Activated T-cell treated with anti-CD3 and anti-CD28 coated beads, Interleukin-2, amount 50 U/mL, for 72 hours (primary cell): ENCODE measurements around the gene DLGAP1. TPM values are rescaled to one million over a fixed set of nuclear protein-coding genes. Genes with fewer than 3 reads are reported as not detected.
"Not testable (repeated sequence)": the region's sequence is repeated elsewhere in the genome, so short reads cannot be mapped to it uniquely, and the experiment has no call there.

Source experiments
- ATAC-seq, 2 donors: fragments of 150-1000 bp; cut with Tn5 transposase; replicated peaks in 1 of 2; 2 replicates each; pipeline ENCODE4 v1.10.0; 2021; ENCODE audit warnings: moderate library complexity in 2 of 2, mild to moderate bottlenecking in 1 of 2
- DNase-seq, 2 donors: peaks; one replicate each; pipeline ENCODE4 v3.0.0; 2021 to 2022; ENCODE audit warnings: mixed read lengths in 1 of 2
- H3K27ac Mint-ChIP-seq: one replicate; pipeline ENCODE4 v1.8.0; 2022; ENCODE audit warnings: mild to moderate bottlenecking, moderate library complexity, mixed read lengths
- H3K27me3 Mint-ChIP-seq: one replicate; pipeline ENCODE4 v1.8.0; 2022; ENCODE audit warnings: low read depth, mixed read lengths
- H3K36me3 Mint-ChIP-seq, 2 donors: one replicate each; pipeline ENCODE4 v1.8.0; 2022; ENCODE audit warnings: mixed read lengths in 2 of 2, mild to moderate bottlenecking in 1 of 2; ENCODE audit not compliant: insufficient read depth in 2 of 2
- H3K4me1 Mint-ChIP-seq: one replicate; pipeline ENCODE4 v1.8.0; 2022; ENCODE audit warnings: low read depth, mixed read lengths
- H3K4me3 Mint-ChIP-seq, 2 donors: one replicate each; pipeline ENCODE4 v1.8.0; 2022; ENCODE audit warnings: mild to moderate bottlenecking in 2 of 2, mixed read lengths in 2 of 2, moderate library complexity in 2 of 2
- H3K9me3 Mint-ChIP-seq, 2 donors: one replicate each; pipeline ENCODE4 v1.8.0; 2022; ENCODE audit warnings: mixed read lengths in 2 of 2
- total RNA-seq, 2 donors: library from RNA; stranded (reverse); gene quantifications; one replicate each; pipeline ENCODE4 v1.2.3, GENCODE V29; 2022

DLGAP1 gene
- total RNA-seq, 2 donors from 2014 or later, result 0.17 to 0.51 TPM

DNA sequence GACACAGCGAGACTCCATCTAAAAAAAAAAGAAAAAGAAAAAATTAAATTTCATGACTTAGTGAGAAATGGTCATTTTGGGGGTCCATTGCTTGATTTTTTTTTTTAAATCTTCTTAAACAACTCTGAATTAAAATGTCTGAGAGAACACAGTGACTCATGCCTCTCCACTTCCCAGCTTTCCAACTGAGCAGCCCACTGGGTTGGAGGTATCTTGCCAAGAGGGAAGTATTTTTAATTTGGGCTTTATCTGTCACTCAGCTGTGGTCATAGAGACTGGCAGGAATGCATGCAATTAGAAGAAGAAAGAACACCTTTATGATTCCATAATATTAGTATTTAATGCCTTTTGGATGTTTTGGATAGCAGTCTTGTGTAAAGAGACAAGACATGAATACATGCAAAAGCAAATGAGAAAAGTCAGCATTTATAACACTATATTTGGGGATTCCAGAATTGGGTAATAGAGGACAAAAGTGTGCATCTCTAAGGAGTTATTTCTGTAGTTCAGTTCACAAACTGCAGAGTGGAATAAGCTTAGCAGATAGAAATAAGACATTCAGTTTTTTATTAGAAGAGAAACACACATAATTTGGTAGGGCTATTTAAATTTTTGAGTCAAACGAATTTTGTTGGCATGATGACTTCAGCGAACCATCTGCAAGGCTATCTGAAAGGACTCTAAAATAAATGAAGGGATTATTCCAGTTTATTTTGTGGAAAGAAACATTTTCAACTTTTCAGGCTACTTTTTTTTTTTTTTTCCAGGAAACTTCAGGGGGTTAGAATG lies 750.4 kb downstream of the DLGAP1 start:
- no peak overlapping the region for H3K27ac Mint-ChIP-seq
- H3K4me3 Mint-ChIP-seq, result no peak overlapping the region
- no peaks in the 10 kb centered on the region for H3K9me3 Mint-ChIP-seq
- ATAC-seq (no peak), DNase-seq (no peak)
- H3K27me3 Mint-ChIP-seq, result peaks cover 28% of the 10 kb centered on the region
- no peaks in the 10 kb centered on the region for H3K36me3 Mint-ChIP-seq
- H3K4me1 Mint-ChIP-seq, result no peaks in the 10 kb centered on the region

GRCh38 chr18:3703732-3704176 lies 751.4 kb downstream of the DLGAP1 start:
- no peak overlapping the region for H3K27ac Mint-ChIP-seq
- peak; percentile 11 to 20 for DNase-seq
- H3K4me1 Mint-ChIP-seq, result no peaks in the 10 kb centered on the region
- no peak overlapping the region for H3K4me3 Mint-ChIP-seq
- H3K9me3 Mint-ChIP-seq, result peaks cover 0 to 1% of the 10 kb centered on the region in 2 donors
- no peak for ATAC-seq
- no peaks in the 10 kb centered on the region for H3K36me3 Mint-ChIP-seq
- peaks cover 36% of the 10 kb centered on the region for H3K27me3 Mint-ChIP-seq

DNA sequence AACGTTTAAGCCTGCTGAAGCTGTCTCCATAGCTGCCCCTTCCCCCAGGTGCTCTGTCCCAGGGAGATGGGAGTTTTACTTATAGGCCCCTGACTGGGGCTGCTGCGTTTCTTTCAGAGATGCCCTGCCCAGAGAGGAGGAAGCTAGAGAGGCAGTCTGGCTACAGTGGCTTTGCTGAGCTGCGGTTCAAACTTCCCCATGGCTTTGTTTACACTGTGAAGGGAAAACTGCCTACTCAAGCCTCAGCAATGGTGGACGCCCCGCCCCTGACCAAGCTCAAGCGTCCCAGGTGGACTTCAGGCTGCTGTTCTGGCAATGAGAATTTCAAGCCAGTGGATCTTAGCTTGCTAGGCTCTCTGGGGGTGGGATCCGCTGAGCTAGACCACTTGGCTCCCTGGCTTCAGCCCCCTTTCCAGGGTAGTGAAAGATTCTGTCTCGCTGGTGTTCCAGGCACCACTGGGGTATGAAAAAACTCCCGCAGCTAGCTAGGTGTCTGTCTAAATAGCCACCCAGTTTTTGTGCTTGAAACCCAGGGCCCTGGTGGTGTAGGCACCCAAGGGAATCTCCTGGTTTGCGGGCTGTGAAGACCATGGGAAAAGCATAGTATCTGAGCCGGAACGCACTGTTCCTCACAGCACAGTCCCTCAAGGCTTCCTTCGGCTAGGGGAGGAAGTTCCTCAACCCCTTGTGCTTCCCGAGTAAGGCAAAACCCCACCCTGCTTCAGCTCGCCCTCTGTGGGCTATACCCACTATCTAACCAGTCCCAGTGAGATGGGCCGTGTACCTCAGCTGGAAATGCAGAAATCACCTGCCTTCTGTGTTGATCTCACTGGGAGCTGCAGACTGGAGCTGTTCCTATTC lies 755.2 kb downstream of the DLGAP1 start:
- peaks cover 32% of the 10 kb centered on the region for H3K27me3 Mint-ChIP-seq
- H3K4me1 Mint-ChIP-seq, H3K36me3 Mint-ChIP-seq, H3K27ac Mint-ChIP-seq, ATAC-seq, DNase-seq, H3K4me3 Mint-ChIP-seq, H3K9me3 Mint-ChIP-seq: not testable (repeated sequence)

DNA sequence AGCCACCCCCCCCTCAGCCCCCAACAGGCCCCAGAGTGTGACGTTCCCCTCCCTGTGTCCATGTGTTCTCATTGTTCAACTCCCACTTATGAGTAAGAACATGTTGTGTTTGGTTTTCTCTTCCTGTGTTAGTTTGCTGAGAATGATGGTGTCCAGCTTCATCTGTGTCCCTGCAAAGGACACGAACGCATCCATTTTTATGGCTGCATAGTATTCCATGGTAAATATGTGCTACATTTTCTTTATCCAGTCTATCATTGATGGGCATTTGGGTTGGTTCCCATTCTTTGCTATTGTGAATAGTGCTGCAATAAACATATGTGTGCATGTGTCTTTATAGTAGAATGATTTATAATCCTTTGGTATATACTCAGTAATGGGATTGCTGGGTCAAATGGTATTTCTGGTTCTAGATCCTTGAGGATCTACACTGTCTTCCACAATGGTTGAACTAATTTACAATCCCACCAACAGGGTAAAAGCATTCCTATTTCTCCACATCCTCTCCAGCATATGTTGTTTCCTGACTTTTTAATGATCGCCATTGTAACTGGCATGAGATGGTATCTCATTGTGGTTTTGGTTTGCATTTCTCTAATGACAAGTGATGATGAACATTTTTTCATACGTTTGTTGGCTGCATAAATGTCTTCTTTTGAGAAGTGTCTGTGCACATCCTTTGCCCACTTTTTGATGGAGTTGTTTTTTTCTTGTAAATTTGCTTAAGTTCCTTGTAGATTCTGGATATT lies 760.9 kb downstream of the DLGAP1 start:
- H3K27ac Mint-ChIP-seq, H3K4me1 Mint-ChIP-seq, H3K36me3 Mint-ChIP-seq, H3K4me3 Mint-ChIP-seq, DNase-seq, H3K9me3 Mint-ChIP-seq, ATAC-seq, H3K27me3 Mint-ChIP-seq: not testable (repeated sequence)

GRCh38 chr18:3693410-3693809 lies 761.7 kb downstream of the DLGAP1 start:
- H3K9me3 Mint-ChIP-seq, result peaks cover 0 to under 1% of the 10 kb centered on the region in 2 donors
- ATAC-seq, result no peak

GRCh38 chr18:3692691-3693090 lies 762.4 kb downstream of the DLGAP1 start:
- no peak for DNase-seq
- no peak overlapping the region for H3K27ac Mint-ChIP-seq
- no peaks in the 10 kb centered on the region for H3K4me1 Mint-ChIP-seq
- no peaks in the 10 kb centered on the region for H3K9me3 Mint-ChIP-seq
- ATAC-seq, result no peak
- H3K4me3 Mint-ChIP-seq, result no peak overlapping the region
- H3K27me3 Mint-ChIP-seq, result no peaks in the 10 kb centered on the region
- H3K36me3 Mint-ChIP-seq, result no peaks in the 10 kb centered on the region

More at GRCh38 chr18:3693410-3693809, 761.7 kb downstream of the DLGAP1 start:
- Mint-ChIP-seq H3K4me3 (no peak overlapping the region), H3K4me1 (no peaks in the 10 kb centered on the region), H3K36me3 (no peaks in the 10 kb centered on the region), H3K27ac (no peak overlapping the region), H3K27me3 (peaks cover under 1% of the 10 kb centered on the region)
- no peak for DNase-seq

- DNase-seq (no peak), ATAC-seq (no peak)
- H3K4me3 Mint-ChIP-seq, result no peak overlapping the region
- H3K4me1 Mint-ChIP-seq, result no peaks in the 10 kb centered on the region
- H3K36me3 Mint-ChIP-seq, result no peaks in the 10 kb centered on the region
- no peak overlapping the region for H3K27ac Mint-ChIP-seq
- no peaks in the 10 kb centered on the region for H3K27me3 Mint-ChIP-seq
- no peaks in the 10 kb centered on the region for H3K9me3 Mint-ChIP-seq
Observed at GRCh38 chr18:3692113-3692621, 762.9 kb downstream of the DLGAP1 start.

GRCh38 chr18:3691705-3692104 lies 763.4 kb downstream of the DLGAP1 start:
- Mint-ChIP-seq H3K36me3 (no peaks in the 10 kb centered on the region), H3K27ac (no peak overlapping the region), H3K9me3 (no peaks in the 10 kb centered on the region), H3K4me3 (no peak overlapping the region), H3K4me1 (no peaks in the 10 kb centered on the region), H3K27me3 (no peaks in the 10 kb centered on the region)
- DNase-seq (no peak), ATAC-seq (no peak)

- Mint-ChIP-seq H3K4me1 (no peaks in the 10 kb centered on the region), H3K36me3 (no peaks in the 10 kb centered on the region), H3K27me3 (no peaks in the 10 kb centered on the region), H3K4me3 (no peak overlapping the region), H3K27ac (no peak overlapping the region), H3K9me3 (no peaks in the 10 kb centered on the region)
- DNase-seq (no peak), ATAC-seq (no peak)
Observed at GRCh38 chr18:3690764-3691066, 764.4 kb downstream of the DLGAP1 start.

GRCh38 chr18:3689986-3690763 lies 764.9 kb downstream of the DLGAP1 start:
- no peak overlapping the region for H3K27ac Mint-ChIP-seq
- H3K9me3 Mint-ChIP-seq, result no peaks in the 10 kb centered on the region
- no peaks in the 10 kb centered on the region for H3K27me3 Mint-ChIP-seq
- DNase-seq, result no peak
- H3K36me3 Mint-ChIP-seq, result no peaks in the 10 kb centered on the region
- no peak for ATAC-seq
- no peak overlapping the region for H3K4me3 Mint-ChIP-seq
- no peaks in the 10 kb centered on the region for H3K4me1 Mint-ChIP-seq

DNA sequence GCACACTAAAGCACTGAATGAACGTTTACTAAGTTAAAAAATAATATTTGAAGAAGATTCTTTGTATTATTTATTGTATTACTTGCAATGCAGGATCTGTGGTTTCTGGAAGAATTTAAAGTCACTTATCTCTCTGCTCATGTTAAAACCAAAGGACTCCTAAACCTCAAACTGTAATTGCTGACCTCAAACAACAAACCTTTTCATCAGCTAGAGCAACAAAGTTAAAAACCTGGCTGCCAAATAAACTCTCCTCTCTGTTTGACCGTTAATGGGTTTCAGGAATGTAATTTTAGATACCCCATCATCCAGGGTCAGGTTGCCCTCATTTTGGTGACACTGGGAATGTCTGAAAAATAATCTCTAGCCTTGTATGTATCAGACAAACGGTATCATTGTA lies 766.0 kb downstream of the DLGAP1 start:
- Mint-ChIP-seq H3K27me3 (no peaks in the 10 kb centered on the region), H3K4me1 (no peaks in the 10 kb centered on the region), H3K9me3 (no peaks in the 10 kb centered on the region), H3K27ac (no peak overlapping the region), H3K4me3 (no peak overlapping the region), H3K36me3 (no peaks in the 10 kb centered on the region)
- DNase-seq (no peak), ATAC-seq (no peak)

- Mint-ChIP-seq H3K27ac (no peak overlapping the region), H3K27me3 (no peaks in the 10 kb centered on the region), H3K4me1 (no peaks in the 10 kb centered on the region), H3K36me3 (no peaks in the 10 kb centered on the region), H3K9me3 (no peaks in the 10 kb centered on the region), H3K4me3 (no peak overlapping the region)
- DNase-seq, result no peak
- no peak for ATAC-seq
Observed at GRCh38 chr18:3688690-3689089, 766.4 kb downstream of the DLGAP1 start.
